WI38 (cell line): Measurements from ENCODE around the gene TLCD3A.
"Not testable (repeated sequence)": the region's sequence is repeated elsewhere in the genome, so short reads cannot be mapped to it uniquely, and the experiment has no call there.

Source experiments
- H3K4me3 ChIP-seq: 2 replicates; pipeline ENCODE4 v1.5.1; 2011; ENCODE audit warnings: low read depth, mild to moderate bottlenecking, control low read depth, low read length
- TF ChIP-seq, protein P1 (sequence below): IDR thresholded peaks from 2 replicates; pipeline ENCODE4 v1.5.1; 2012; ENCODE audit warnings: low read depth, mild to moderate bottlenecking, control low read depth, low read length

Gene TLCD3A

DNA sequence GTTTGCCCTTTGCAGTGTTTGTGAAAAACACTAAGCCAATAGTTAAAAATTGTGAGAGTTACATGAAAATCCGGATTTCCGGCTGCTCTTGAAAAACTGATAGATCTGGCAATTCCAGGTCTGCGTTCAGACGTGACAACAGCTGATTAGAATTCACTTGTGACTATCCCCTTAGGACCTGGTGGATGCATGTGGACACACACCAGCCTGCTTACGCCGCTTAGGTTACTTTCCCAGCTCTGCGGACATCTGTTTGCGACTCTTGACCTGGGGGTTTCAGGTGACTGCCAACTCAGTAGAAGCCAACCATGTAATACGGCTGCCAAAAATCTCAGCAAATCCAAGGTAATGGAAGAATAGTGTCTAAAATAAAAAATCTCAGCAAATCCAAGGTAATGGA, 42.0 kb upstream of the TLCD3A start:
- TF ChIP-seq, protein P1, sequence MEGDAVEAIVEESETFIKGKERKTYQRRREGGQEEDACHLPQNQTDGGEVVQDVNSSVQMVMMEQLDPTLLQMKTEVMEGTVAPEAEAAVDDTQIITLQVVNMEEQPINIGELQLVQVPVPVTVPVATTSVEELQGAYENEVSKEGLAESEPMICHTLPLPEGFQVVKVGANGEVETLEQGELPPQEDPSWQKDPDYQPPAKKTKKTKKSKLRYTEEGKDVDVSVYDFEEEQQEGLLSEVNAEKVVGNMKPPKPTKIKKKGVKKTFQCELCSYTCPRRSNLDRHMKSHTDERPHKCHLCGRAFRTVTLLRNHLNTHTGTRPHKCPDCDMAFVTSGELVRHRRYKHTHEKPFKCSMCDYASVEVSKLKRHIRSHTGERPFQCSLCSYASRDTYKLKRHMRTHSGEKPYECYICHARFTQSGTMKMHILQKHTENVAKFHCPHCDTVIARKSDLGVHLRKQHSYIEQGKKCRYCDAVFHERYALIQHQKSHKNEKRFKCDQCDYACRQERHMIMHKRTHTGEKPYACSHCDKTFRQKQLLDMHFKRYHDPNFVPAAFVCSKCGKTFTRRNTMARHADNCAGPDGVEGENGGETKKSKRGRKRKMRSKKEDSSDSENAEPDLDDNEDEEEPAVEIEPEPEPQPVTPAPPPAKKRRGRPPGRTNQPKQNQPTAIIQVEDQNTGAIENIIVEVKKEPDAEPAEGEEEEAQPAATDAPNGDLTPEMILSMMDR = no peak
- no peak overlapping the region for H3K4me3 ChIP-seq

DNA sequence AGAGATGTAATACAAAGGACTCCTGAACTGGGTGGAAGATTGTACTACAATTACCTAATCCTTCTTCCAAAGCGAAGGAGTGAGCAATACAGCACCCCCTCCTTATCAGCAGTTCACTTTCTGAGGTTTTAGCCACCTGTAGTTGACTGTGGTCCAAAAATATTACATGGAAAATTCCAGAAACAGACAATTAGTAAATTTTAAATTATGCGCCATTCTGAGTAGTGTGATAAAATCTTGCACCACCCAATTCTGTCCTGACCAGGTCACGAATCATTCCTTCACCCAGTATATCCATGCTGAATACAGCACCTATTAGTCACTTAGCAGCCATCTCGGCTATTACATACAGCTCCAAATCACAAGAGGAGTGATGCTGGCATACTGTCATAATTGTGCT, 41.0 kb upstream of the TLCD3A start:
- TF ChIP-seq, protein P1 = no peak

DNA sequence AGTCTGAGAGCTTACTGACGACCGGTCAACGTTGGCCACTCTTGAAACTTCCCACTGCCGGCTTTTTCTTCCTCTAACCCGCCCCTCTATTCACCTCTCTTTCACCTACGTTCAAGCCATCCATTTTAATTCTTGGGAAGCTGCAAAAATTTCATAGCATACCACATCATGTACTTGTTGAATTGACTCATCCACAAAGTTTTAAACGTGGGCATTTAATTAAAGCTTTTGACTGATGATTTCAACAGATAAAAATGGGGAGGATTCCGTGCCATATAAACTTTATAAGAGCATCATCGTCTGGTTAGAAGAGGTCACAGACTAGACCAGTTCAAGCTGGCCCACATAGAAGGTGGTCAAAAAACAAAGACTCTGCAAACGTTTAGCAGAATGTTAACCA, 40.3 kb upstream of the TLCD3A start:
- H3K4me3 ChIP-seq = no peak overlapping the region
- TF ChIP-seq, protein P1 = no peak

More for the DNA sequence above, 41.0 kb upstream of the TLCD3A start:
- H3K4me3 ChIP-seq = no peak overlapping the region

DNA sequence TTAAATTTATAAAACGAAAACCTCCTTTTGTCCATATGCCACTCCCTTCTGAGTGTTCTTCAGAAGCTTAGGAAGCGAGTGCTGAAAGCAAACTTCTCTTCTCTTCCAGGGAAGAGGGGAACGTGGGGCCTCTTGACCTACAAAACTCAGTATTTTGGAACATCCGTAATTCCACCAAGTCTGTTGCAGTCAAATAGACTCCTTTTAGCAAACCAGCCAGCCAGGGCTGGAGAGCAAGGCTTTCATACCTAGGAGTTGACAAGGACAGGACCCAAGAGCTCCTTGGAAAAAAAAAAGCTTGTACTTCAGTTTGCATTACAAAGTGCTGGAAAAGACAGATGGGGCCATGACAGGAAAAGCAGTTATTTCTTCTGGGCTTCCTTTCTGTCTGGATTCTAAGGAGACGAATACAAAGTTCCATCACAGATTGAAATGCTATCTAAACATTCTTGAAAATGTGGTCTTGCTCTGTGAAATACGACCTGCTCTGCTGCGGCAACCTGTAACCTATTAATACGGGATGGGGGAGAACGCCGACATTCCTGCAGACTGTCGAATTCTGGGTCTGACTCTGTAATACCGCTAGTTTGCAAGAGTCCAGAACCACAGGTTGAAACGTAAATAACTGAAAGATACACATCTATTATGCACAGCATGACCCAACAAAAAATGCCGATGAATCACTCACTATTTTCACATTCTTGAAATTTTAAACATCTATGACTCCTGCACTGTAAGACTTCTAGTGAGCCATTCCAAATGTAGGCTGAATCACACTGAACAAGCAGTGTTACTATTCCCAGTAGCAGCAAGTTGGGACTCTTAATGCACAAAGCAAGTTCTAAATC, 38.4 kb upstream of the TLCD3A start:
- H3K4me3 ChIP-seq = peak overlapping the region; percentile 34
- TF ChIP-seq, protein P1 = no peak

DNA sequence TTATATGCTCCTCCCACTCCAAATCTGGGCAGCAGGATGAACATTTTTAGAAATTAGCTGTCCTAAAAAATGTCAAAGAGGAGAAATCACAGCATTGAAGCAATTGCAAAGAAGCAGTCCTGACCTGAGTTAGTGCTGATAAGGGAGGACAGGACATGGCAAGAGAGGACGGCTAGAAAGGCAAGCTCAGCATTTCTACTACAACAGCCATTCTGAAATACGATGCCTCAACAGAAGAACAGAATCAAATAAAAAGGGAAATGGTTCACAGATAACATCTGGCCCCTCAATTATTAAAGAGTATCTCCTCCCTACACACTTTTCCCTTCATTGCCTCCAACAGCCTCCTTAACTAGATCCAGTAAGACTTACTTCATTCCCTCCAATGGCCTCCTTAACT, 36.0 kb upstream of the TLCD3A start:
- TF ChIP-seq, protein P1 = no peak
- H3K4me3 ChIP-seq = no peak overlapping the region

DNA sequence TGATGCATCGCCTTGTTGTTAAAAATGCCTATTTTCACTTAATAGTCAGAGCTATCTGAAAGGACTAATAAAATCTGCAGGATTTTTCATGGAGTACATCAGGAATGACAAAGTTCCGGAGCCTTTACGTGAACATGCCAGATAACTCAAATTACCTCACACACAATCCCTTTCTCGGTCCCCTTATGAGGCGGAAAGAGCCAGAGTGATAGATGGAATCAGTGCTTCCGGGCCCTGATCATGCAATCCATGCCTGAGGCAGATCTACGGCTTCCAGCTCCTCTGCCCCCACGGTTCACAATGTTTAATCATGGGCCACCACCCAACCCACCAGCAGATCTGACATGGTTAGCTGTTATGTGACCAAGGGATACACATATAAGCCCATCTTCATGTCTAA, 34.7 kb upstream of the TLCD3A start:
- TF ChIP-seq, protein P1 = no peak

DNA sequence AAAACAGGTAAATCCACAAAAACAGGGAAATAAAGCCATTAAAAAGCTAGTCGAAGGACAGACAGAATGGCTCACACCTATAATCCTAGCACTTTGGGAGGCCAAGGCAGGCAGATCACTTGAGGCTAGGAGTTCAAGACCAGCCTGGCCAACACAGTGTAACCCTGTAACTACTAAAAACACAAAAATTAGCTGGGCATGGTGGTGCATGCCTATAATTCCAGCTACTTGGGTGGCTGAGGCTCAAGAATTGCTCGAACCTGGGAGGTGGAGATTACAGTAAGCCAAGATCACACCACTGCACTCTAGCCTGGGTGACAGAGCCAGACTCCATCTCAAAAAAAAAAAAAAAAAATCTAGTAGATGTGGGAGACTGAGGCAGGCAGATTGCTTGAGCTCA, 34.3 kb upstream of the TLCD3A start:
- H3K4me3 ChIP-seq = not testable (repeated sequence)

More for the DNA sequence above, 34.7 kb upstream of the TLCD3A start:
- H3K4me3 ChIP-seq = no peak overlapping the region

DNA sequence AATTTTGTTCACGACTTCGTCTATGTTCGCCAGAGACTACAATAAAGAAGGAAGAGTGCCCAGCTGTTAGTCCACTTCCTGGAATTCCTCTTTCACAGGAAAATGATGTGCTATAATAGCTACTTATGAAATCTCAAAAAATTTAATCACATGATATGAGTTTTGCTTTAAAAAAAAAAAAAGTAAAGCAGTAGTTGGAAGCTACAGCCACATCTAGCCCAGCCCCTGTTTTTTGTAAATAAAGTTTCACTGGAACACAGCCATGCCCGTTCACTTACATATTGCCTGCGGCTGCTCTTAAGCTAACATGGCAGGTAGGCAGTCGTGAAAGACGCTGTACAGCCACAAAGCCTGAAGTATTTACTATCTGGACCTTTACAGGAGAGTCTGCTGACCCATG, 33.1 kb upstream of the TLCD3A start:
- TF ChIP-seq, protein P1 = no peak
- H3K4me3 ChIP-seq = no peak overlapping the region
